Activated CD4-positive, alpha-beta T cell treated with anti-CD3 and anti-CD28 coated beads, Interleukin-2, Interleukin-6, amounts not matched to agents 100 ng/mL and 50 ng/mL, durations not matched to agents 16 hours and 8 hours (primary cell): ENCODE data around the gene BMP7.
"Not testable (repeated sequence)": the region's sequence is repeated elsewhere in the genome, so short reads cannot be mapped to it uniquely, and the experiment has no call there.

Source experiments
- DNase-seq: peaks from one replicate; pipeline ENCODE4 v3.0.0-alpha.2; 2020

Gene BMP7

GRCh38 chr20:57209413-57209812 is 57.0 kb downstream of the BMP7 start:
- no peak for DNase-seq

GRCh38 chr20:57208198-57208597 is 58.2 kb downstream of the BMP7 start:
- DNase-seq = no peak

GRCh38 chr20:57207251-57207650 is 59.2 kb downstream of the BMP7 start:
- no peak for DNase-seq

- no peak for DNase-seq
Measured at GRCh38 chr20:57205606-57206219, 60.7 kb downstream of the BMP7 start.

- DNase-seq = no peak
Measured at GRCh38 chr20:57203986-57204385, 62.5 kb downstream of the BMP7 start.

- no peak for DNase-seq
Measured at GRCh38 chr20:57203204-57203603, 63.2 kb downstream of the BMP7 start.

- DNase-seq = no peak
Measured at GRCh38 chr20:57202309-57202708, 64.1 kb downstream of the BMP7 start.

- no peak for DNase-seq
Measured at GRCh38 chr20:57200882-57201695, 65.4 kb downstream of the BMP7 start.

GRCh38 chr20:57199656-57200405 is 66.6 kb downstream of the BMP7 start:
- DNase-seq = no peak

GRCh38 chr20:57198132-57199072 is 68.0 kb downstream of the BMP7 start:
- DNase-seq = no peak

GRCh38 chr20:57197352-57198131 is 68.9 kb downstream of the BMP7 start:
- DNase-seq = no peak

GRCh38 chr20:57195469-57196100 is 70.9 kb downstream of the BMP7 start:
- no peak for DNase-seq

GRCh38 chr20:57195023-57195422 is 71.4 kb downstream of the BMP7 start:
- no peak for DNase-seq

GRCh38 chr20:57194154-57194553 is 72.3 kb downstream of the BMP7 start:
- no peak for DNase-seq

- DNase-seq = no peak
Measured at GRCh38 chr20:57193094-57193493, 73.3 kb downstream of the BMP7 start.

GRCh38 chr20:57192311-57192710 is 74.1 kb downstream of the BMP7 start:
- DNase-seq = no peak

- not testable (repeated sequence) for DNase-seq
Measured at GRCh38 chr20:57191265-57191638, 75.2 kb downstream of the BMP7 start.

GRCh38 chr20:57190536-57191264 is 75.7 kb downstream of the BMP7 start:
- no peak for DNase-seq

GRCh38 chr20:57189713-57190112 is 76.7 kb downstream of the BMP7 start:
- no peak for DNase-seq

- DNase-seq = no peak
Measured at GRCh38 chr20:57188576-57189079, 77.8 kb downstream of the BMP7 start.
